ENCODE measurements around the gene NELFCD. TPM values are rescaled to one million over a fixed set of nuclear protein-coding genes. Genes with fewer than 3 reads are reported as not detected.

The NELFCD gene
- polyA plus RNA-seq, 1 of the 3 experiments (the other 2 are of a cell fraction) = 90.0 TPM

- no peak for TF ChIP-seq USF1 (IDR thresholded peaks at IDR 0.05; ENCODE audit: borderline replicate concordance, low read depth)
- TF ChIP-seq FOXM1 (IDR thresholded peaks at IDR 0.05; ENCODE audit: low read depth) = no peak
Observed at GRCh38 chr20:59004763-59005522, 23.9 kb downstream of the NELFCD start (continued).

- Histone ChIP-seq H3K79me2 (ENCODE audit: insufficient read depth) (no peaks in the 10 kb centered on the region), H3K4me3 (ENCODE audit: low read depth in 2 of 2, low read length in 1 of 2) (no peak overlapping the region), H2AFZ (ENCODE audit: low read depth) (no peak overlapping the region), H3K4me1 (ENCODE audit: control insufficient read depth in 1 of 2, insufficient read depth in 2 of 2, low read depth in 1 of 2, low read length in 1 of 2) (peaks cover 1 to 6% of the 10 kb centered on the region in 2 experiments; a peak in 1 of 4 replicates), H3K9me2 (no peaks in the 10 kb centered on the region), H3F3A (replicated peaks; ENCODE audit: insufficient read depth) (no peaks in the 10 kb centered on the region), H3K9me3 (no peaks in the 10 kb centered on the region), H3K27me3 (ENCODE audit: insufficient read depth) (no peaks in the 10 kb centered on the region), H4K20me1 (ENCODE audit: insufficient read depth) (no peaks in the 10 kb centered on the region), H3K4me2 (no peak overlapping the region), H3K27ac (ENCODE audit: low read depth in 2 of 2, low read length in 1 of 2) (no peak overlapping the region), H3K36me3 (replicated peaks in 1 of 2; ENCODE audit: control insufficient read depth in 1 of 2, insufficient read depth in 2 of 2, low read length in 1 of 2) (no peaks in the 10 kb centered on the region), H3K9ac (no peak overlapping the region)
- DNase-seq = no peak
- POLR2A ChIA-PET = no interaction called here
- TF ChIP-seq USF2 (IDR thresholded peaks at IDR 0.05; ENCODE audit: borderline replicate concordance, low read depth, low read length) (no peak), SIN3A (IDR thresholded peaks at IDR 0.05; ENCODE audit: borderline replicate concordance, low read depth, low read length) (no peak), TAF1 (IDR thresholded peaks at IDR 0.05; ENCODE audit: borderline replicate concordance, low read depth, low read length) (no peak), MEF2A (IDR thresholded peaks at IDR 0.05; ENCODE audit: borderline replicate concordance, low read depth) (no peak), NRF1 (IDR thresholded peaks at IDR 0.05; ENCODE audit: low read depth, low read length) (no peak), YY1 (IDR thresholded peaks at IDR 0.05; ENCODE audit: low read depth) (no peak), RAD21 (IDR thresholded peaks at IDR 0.05; ENCODE audit: low read length) (no peak), MXI1 (IDR thresholded peaks at IDR 0.05; ENCODE audit: low read depth, low read length) (no peak)
- CTCF ChIA-PET = interaction anchor here (1.4 kb wide), 1 partner anchor 12 kb away, joined by 4 read pairs; no protein-coding TSS in a partner anchor
- 94% methylated on average over 2 of the region's 3 CpGs for WGBS (ENCODE audit: low lambda C conversion rate)
Observed at GRCh38 chr20:59005523-59006166, 24.6 kb downstream of the NELFCD start.

- Histone ChIP-seq H3K27me3 (ENCODE audit: insufficient read depth) (no peaks in the 10 kb centered on the region), H4K20me1 (ENCODE audit: insufficient read depth) (no peaks in the 10 kb centered on the region), H3K9me2 (no peaks in the 10 kb centered on the region), H3K9me3 (no peaks in the 10 kb centered on the region), H3K36me3 (replicated peaks in 1 of 2; ENCODE audit: control insufficient read depth in 1 of 2, insufficient read depth in 2 of 2, low read length in 1 of 2) (no peaks in the 10 kb centered on the region), H3F3A (replicated peaks; ENCODE audit: insufficient read depth) (no peaks in the 10 kb centered on the region), H3K9ac (no peak overlapping the region), H3K79me2 (ENCODE audit: insufficient read depth) (no peaks in the 10 kb centered on the region), H3K4me3 (ENCODE audit: low read depth in 2 of 2, low read length in 1 of 2) (no peak overlapping the region), H3K4me2 (no peak overlapping the region), H2AFZ (ENCODE audit: low read depth) (no peak overlapping the region), H3K27ac (ENCODE audit: low read depth in 2 of 2, low read length in 1 of 2) (no peak overlapping the region), H3K4me1 (ENCODE audit: control insufficient read depth in 1 of 2, insufficient read depth in 2 of 2, low read depth in 1 of 2, low read length in 1 of 2) (peaks cover 7 to 11% of the 10 kb centered on the region in 2 experiments; a peak in 2 of 4 replicates)
- 82% methylated on average over 9 of the region's 29 CpGs for WGBS (ENCODE audit: low lambda C conversion rate)
- no peak for DNase-seq
- TF ChIP-seq ZBTB33 (IDR thresholded peaks at IDR 0.05; ENCODE audit: borderline replicate concordance, low read depth) (no peak), FOXM1 (IDR thresholded peaks at IDR 0.05; ENCODE audit: low read depth) (no peak), TEAD4 (IDR thresholded peaks at IDR 0.05; ENCODE audit: borderline replicate concordance, insufficient read depth) (no peak), GATA2 (CRISPR knock-in tag; IDR thresholded peaks at IDR 0.05) (no peak), MAX (IDR thresholded peaks at IDR 0.05; ENCODE audit: low read depth) (no peak), MXI1 (IDR thresholded peaks at IDR 0.05; ENCODE audit: low read depth, low read length) (no peak), EZH2phosphoT487 (IDR thresholded peaks at IDR 0.05; ENCODE audit: borderline replicate concordance, low read depth) (no peak), RAD21 (IDR thresholded peaks at IDR 0.05; ENCODE audit: low read length) (no peak), SIN3A (IDR thresholded peaks at IDR 0.05; ENCODE audit: borderline replicate concordance, low read depth, low read length) (no peak), CTCF (IDR thresholded peaks at IDR 0.05) (no peak)
- CTCF ChIA-PET = interaction anchor here (1.4 kb wide), 1 partner anchor 12 kb away, joined by 4 read pairs; no protein-coding TSS in a partner anchor
- POLR2A ChIA-PET = no interaction called here
Observed at GRCh38 chr20:59006167-59006863, 25.3 kb downstream of the NELFCD start.

Data from SK-N-SH (cell line).